Stomach smooth muscle (tissue), 2 donors: ENCODE data around the gene KCNJ6.

ENCODE experiments used
- H3K27ac ChIP-seq: one replicate; pipeline ENCODE4 v1.7.0; 2013; ENCODE audit warnings: mild to moderate bottlenecking, low read length, inconsistent platforms
- H3K27me3 ChIP-seq, 2 donors: one replicate each; pipeline ENCODE4 v1.7.0; 2013; ENCODE audit warnings: low read length in 2 of 2; ENCODE audit not compliant: insufficient read depth in 2 of 2, control insufficient read depth in 1 of 2
- H3K36me3 ChIP-seq, 2 donors: one replicate each; pipeline ENCODE4 v1.7.0; 2013; ENCODE audit warnings: low read length in 2 of 2; ENCODE audit not compliant: control insufficient read depth in 2 of 2, insufficient read depth in 2 of 2
- H3K4me1 ChIP-seq: one replicate; pipeline ENCODE4 v1.7.0; 2013; ENCODE audit warnings: low read length; ENCODE audit not compliant: control insufficient read depth, insufficient read depth
- H3K4me3 ChIP-seq, 2 donors: one replicate each; pipeline ENCODE4 v1.7.0; 2013; ENCODE audit warnings: low read length in 2 of 2
- H3K9ac ChIP-seq, 2 donors: one replicate each; pipeline ENCODE4 v1.7.0; 2013; ENCODE audit warnings: low read length in 2 of 2, mild to moderate bottlenecking in 1 of 2
- H3K9me3 ChIP-seq, 2 donors: one replicate each; pipeline ENCODE4 v1.7.0; 2013; ENCODE audit warnings: low read length in 2 of 2; ENCODE audit not compliant: control insufficient read depth in 2 of 2
- donor health status: healthy.
- donor health status: Pancreatic carcinoma.

KCNJ6 gene

GRCh38 chr21:37845535-37845934, 70.7 kb downstream of the KCNJ6 start:
- H3K9me3 ChIP-seq: peaks cover 0 to 3% of the 10 kb centered on the region in 2 donors
- H3K27ac ChIP-seq: no peak overlapping the region
- no peak overlapping the region for H3K4me3 ChIP-seq
- H3K9ac ChIP-seq: no peak overlapping the region
- H3K27me3 ChIP-seq: no peaks in the 10 kb centered on the region
- no peaks in the 10 kb centered on the region for H3K36me3 ChIP-seq
- H3K4me1 ChIP-seq: no peaks in the 10 kb centered on the region

- Histone ChIP-seq H3K9me3 (peaks cover 0 to 3% of the 10 kb centered on the region in 2 donors), H3K36me3 (no peaks in the 10 kb centered on the region), H3K4me3 (no peak overlapping the region), H3K27ac (no peak overlapping the region), H3K27me3 (no peaks in the 10 kb centered on the region), H3K4me1 (no peaks in the 10 kb centered on the region), H3K9ac (no peak overlapping the region)
Measured at GRCh38 chr21:37843191-37843590, 73.1 kb downstream of the KCNJ6 start.

GRCh38 chr21:37842163-37842919, 73.9 kb downstream of the KCNJ6 start:
- Histone ChIP-seq H3K27ac (no peak overlapping the region), H3K4me3 (no peak overlapping the region), H3K4me1 (no peaks in the 10 kb centered on the region), H3K27me3 (no peaks in the 10 kb centered on the region), H3K9me3 (peaks cover 0 to 3% of the 10 kb centered on the region in 2 donors), H3K36me3 (no peaks in the 10 kb centered on the region), H3K9ac (no peak overlapping the region)

- H3K27me3 ChIP-seq: peaks cover 0 to 2% of the 10 kb centered on the region in 2 donors
- no peaks in the 10 kb centered on the region for H3K36me3 ChIP-seq
- H3K27ac ChIP-seq: no peak overlapping the region
- no peaks in the 10 kb centered on the region for H3K4me1 ChIP-seq
- H3K9ac ChIP-seq: no peak overlapping the region
- H3K4me3 ChIP-seq: no peak overlapping the region
- peaks cover 0 to 3% of the 10 kb centered on the region in 2 donors for H3K9me3 ChIP-seq
Measured at GRCh38 chr21:37837381-37837780, 78.9 kb downstream of the KCNJ6 start.

- Histone ChIP-seq H3K27me3 (peaks cover 0 to 6% of the 10 kb centered on the region in 2 donors), H3K9me3 (no peaks in the 10 kb centered on the region), H3K36me3 (no peaks in the 10 kb centered on the region), H3K9ac (no peak overlapping the region), H3K4me3 (no peak overlapping the region), H3K27ac (no peak overlapping the region), H3K4me1 (no peaks in the 10 kb centered on the region)
Measured at GRCh38 chr21:37835481-37835880, 80.8 kb downstream of the KCNJ6 start.

- Histone ChIP-seq H3K4me1 (no peaks in the 10 kb centered on the region), H3K9ac (no peak overlapping the region), H3K4me3 (no peak overlapping the region), H3K36me3 (no peaks in the 10 kb centered on the region), H3K9me3 (no peaks in the 10 kb centered on the region), H3K27me3 (peaks cover 0 to 10% of the 10 kb centered on the region in 2 donors), H3K27ac (no peak overlapping the region)
Measured at GRCh38 chr21:37833301-37833700, 83.0 kb downstream of the KCNJ6 start.

GRCh38 chr21:37829447-37829846, 86.8 kb downstream of the KCNJ6 start:
- H3K27me3 ChIP-seq: peaks cover 0 to 10% of the 10 kb centered on the region in 2 donors
- H3K9me3 ChIP-seq: no peaks in the 10 kb centered on the region
- H3K27ac ChIP-seq: no peak overlapping the region
- no peak overlapping the region for H3K9ac ChIP-seq
- H3K4me3 ChIP-seq: no peak overlapping the region
- H3K36me3 ChIP-seq: no peaks in the 10 kb centered on the region
- no peaks in the 10 kb centered on the region for H3K4me1 ChIP-seq

- Histone ChIP-seq H3K27ac (no peak overlapping the region), H3K27me3 (peaks cover 0 to 8% of the 10 kb centered on the region in 2 donors), H3K36me3 (no peaks in the 10 kb centered on the region), H3K9ac (no peak overlapping the region), H3K9me3 (no peaks in the 10 kb centered on the region), H3K4me3 (no peak overlapping the region), H3K4me1 (no peaks in the 10 kb centered on the region)
Measured at GRCh38 chr21:37828991-37829390, 87.3 kb downstream of the KCNJ6 start.

GRCh38 chr21:37828556-37828955, 87.7 kb downstream of the KCNJ6 start:
- no peak overlapping the region for H3K4me3 ChIP-seq
- H3K9me3 ChIP-seq: no peaks in the 10 kb centered on the region
- H3K36me3 ChIP-seq: no peaks in the 10 kb centered on the region
- no peaks in the 10 kb centered on the region for H3K4me1 ChIP-seq
- no peak overlapping the region for H3K9ac ChIP-seq
- no peak overlapping the region for H3K27ac ChIP-seq
- peaks cover 0 to 8% of the 10 kb centered on the region in 2 donors for H3K27me3 ChIP-seq

GRCh38 chr21:37827913-37828312, 88.3 kb downstream of the KCNJ6 start:
- no peak overlapping the region for H3K4me3 ChIP-seq
- H3K27ac ChIP-seq: no peak overlapping the region
- peaks cover 3 to 8% of the 10 kb centered on the region in 2 donors for H3K27me3 ChIP-seq
- H3K36me3 ChIP-seq: no peaks in the 10 kb centered on the region
- no peak overlapping the region for H3K9ac ChIP-seq
- no peaks in the 10 kb centered on the region for H3K9me3 ChIP-seq
- no peaks in the 10 kb centered on the region for H3K4me1 ChIP-seq

GRCh38 chr21:37821786-37822450, 94.3 kb downstream of the KCNJ6 start:
- no peak overlapping the region for H3K4me3 ChIP-seq
- no peaks in the 10 kb centered on the region for H3K36me3 ChIP-seq
- H3K4me1 ChIP-seq: no peaks in the 10 kb centered on the region
- no peak overlapping the region for H3K27ac ChIP-seq
- H3K9me3 ChIP-seq: no peaks in the 10 kb centered on the region
- peaks cover 0 to 5% of the 10 kb centered on the region in 2 donors for H3K27me3 ChIP-seq
- no peak overlapping the region for H3K9ac ChIP-seq
